Measurements from ENCODE around the gene ZNF569. TPM values are rescaled to one million over a fixed set of nuclear protein-coding genes. Genes with fewer than 3 reads are reported as not detected.
"Not testable (repeated sequence)": the region's sequence is repeated elsewhere in the genome, so short reads cannot be mapped to it uniquely, and the experiment has no call there.

The ZNF569 gene
- total RNA-seq, 1 donor from 2014 or later = 27.0 TPM

GRCh38 chr19:37403403-37403802 lies 63.8 kb downstream of the ZNF569 start:
- no peak for DNase-seq (ENCODE audit: low spot score)

GRCh38 chr19:37401078-37401477 lies 66.2 kb downstream of the ZNF569 start:
- no peak for DNase-seq (ENCODE audit: low spot score)

GRCh38 chr19:37391399-37391798 lies 75.8 kb downstream of the ZNF569 start:
- DNase-seq (ENCODE audit: low spot score) = not testable (repeated sequence)

- DNase-seq (ENCODE audit: low spot score) = no peak
Observed at GRCh38 chr19:37389234-37389633, 78.0 kb downstream of the ZNF569 start.

GRCh38 chr19:37370880-37371661 lies 96.2 kb downstream of the ZNF569 start, which contains the start of gene ZNF527:
Gene ZNF527 (plus strand): TSS chr19:37371099. CDS start chr19:37374199, 3,100 bp downstream.
- DNase-seq (ENCODE audit: low spot score) = peak; percentile 99

- DNase-seq (ENCODE audit: low spot score) = not testable (repeated sequence)
Observed at GRCh38 chr19:37370386-37370879, 96.8 kb downstream of the ZNF569 start.

- DNase-seq (ENCODE audit: low spot score) = no peak
Observed at GRCh38 chr19:37362733-37363132, 104.5 kb downstream of the ZNF569 start.

GRCh38 chr19:37361994-37362393 lies 105.2 kb downstream of the ZNF569 start:
- DNase-seq (ENCODE audit: low spot score) = peak; percentile 14

Other genes starting within 250 kb of the ZNF569 start
- gene ZNF383, start 249.2 kb downstream of the ZNF569 start, total RNA-seq (ENCODE audit: insufficient read depth, low replicate concordance) = 22.1 TPM
- 16.6 TPM for gene ZNF527, start 96.3 kb downstream of the ZNF569 start, total RNA-seq (ENCODE audit: insufficient read depth, low replicate concordance)
- 9.6 TPM for gene ZNF570, start 1.9 kb upstream of the ZNF569 start, total RNA-seq (ENCODE audit: insufficient read depth, low replicate concordance)
- 10.4 TPM for gene ZNF793, start 39.5 kb upstream of the ZNF569 start, total RNA-seq (ENCODE audit: insufficient read depth, low replicate concordance)
- gene ZNF571, start 127.3 kb upstream of the ZNF569 start, total RNA-seq (ENCODE audit: insufficient read depth, low replicate concordance) = 15.6 TPM
- 3.4 TPM for gene ZNF540, start 127.4 kb upstream of the ZNF569 start, total RNA-seq (ENCODE audit: insufficient read depth, low replicate concordance)
- gene ZFP30, start 188.0 kb upstream of the ZNF569 start, total RNA-seq (ENCODE audit: insufficient read depth, low replicate concordance) = 35.4 TPM